Cardiac muscle cell (in vitro differentiated cells and primary cell): Measurements from ENCODE around the gene KLK14. TPM values are rescaled to one million over a fixed set of nuclear protein-coding genes. Genes with fewer than 3 reads are reported as not detected.

ENCODE experiments used
- DNase-seq, 2 donors: peaks; one replicate each; pipeline versions ENCODE4 v3.0.0 to v3.0.0-alpha.2; 2010 to 2017; ENCODE audit warnings: low read depth in 1 of 2, low spot score in 1 of 2
- H3K27ac ChIP-seq: fragments of 200-600 bp; sonication (generic); 2 replicates; pipeline ENCODE4 v1.5.1; 2016
- H3K27me3 ChIP-seq: fragments of 200-600 bp; sonication (generic); 2 replicates; pipeline ENCODE4 v1.6.0; 2016; ENCODE audit warnings: control low read depth
- H3K36me3 ChIP-seq: fragments of 200-600 bp; sonication (generic); 2 replicates; pipeline ENCODE4 v1.5.1; 2016; ENCODE audit warnings: control low read depth
- H3K4me1 ChIP-seq: fragments of 200-600 bp; sonication (generic); 2 replicates; pipeline ENCODE4 v1.8.1; 2017; ENCODE audit warnings: low read depth, mild to moderate bottlenecking, mixed run types
- H3K4me3 ChIP-seq: fragments of 200-600 bp; sonication (generic); 2 replicates; pipeline ENCODE4 v1.5.1; 2016; ENCODE audit warnings: mild to moderate bottlenecking
- H3K9me3 ChIP-seq: fragments of 200-600 bp; sonication (generic); 2 replicates; pipeline ENCODE4 v1.5.1; 2017; ENCODE audit warnings: low read depth, mild to moderate bottlenecking, control low read depth
- CTCF ChIP-seq: IDR thresholded peaks from 2 replicates; pipeline ENCODE4 v1.5.1; 2012; ENCODE audit warnings: low read depth, mild to moderate bottlenecking, low read length
- polyA plus RNA-seq: library from polyadenylated mRNA; unstranded; fragments of >200 nt; fragmentation: Nextera tagmentation; extraction: Ambion mirVana; gene quantifications from 2 replicates; pipeline ENCODE4 v1.2.1, GENCODE V29; 2016
- total RNA-seq: library from RNA; depleted of rRNA; stranded (reverse); fragments of >200 nt; gene quantifications from 2 replicates; pipeline ENCODE4 v1.2.3, GENCODE V29; 2016

The KLK14 gene
- total and polyA plus RNA-seq, 2 experiments from 2014 or later = 0.24 TPM; not detected in 1

GRCh38 chr19:51066393-51067186 lies 16.1 kb downstream of the KLK14 start:
- TF ChIP-seq CTCF = no peak
- Histone ChIP-seq H3K4me3 (no peak overlapping the region), H3K27me3 (peaks cover 15% of the 10 kb centered on the region), H3K4me1 (no peaks in the 10 kb centered on the region), H3K27ac (no peak overlapping the region), H3K9me3 (no peaks in the 10 kb centered on the region), H3K36me3 (no peaks in the 10 kb centered on the region)
- no peak for DNase-seq

GRCh38 chr19:51065221-51065960 lies 17.3 kb downstream of the KLK14 start:
- Histone ChIP-seq H3K9me3 (no peaks in the 10 kb centered on the region), H3K36me3 (no peaks in the 10 kb centered on the region), H3K27me3 (peaks cover 14% of the 10 kb centered on the region), H3K27ac (no peak overlapping the region), H3K4me1 (no peaks in the 10 kb centered on the region), H3K4me3 (peak overlapping the region; percentile 29)
- DNase-seq = peak in 1 of 2 donors; percentile 8
- TF ChIP-seq CTCF = no peak

- DNase-seq = peak; percentile 30 to 37
- no peak for TF ChIP-seq CTCF
- peaks cover 10% of the 10 kb centered on the region for H3K27me3 ChIP-seq
- no peak within 1 kb of the TSS for H3K27ac ChIP-seq
- H3K4me1 ChIP-seq = no peaks in the 10 kb centered on the region
- H3K36me3 ChIP-seq = no peaks in the 10 kb centered on the region
- no peaks in the 10 kb centered on the region for H3K9me3 ChIP-seq
- peak within 1 kb of the TSS; percentile 29 for H3K4me3 ChIP-seq
Measured at GRCh38 chr19:51064534-51065220, 18.0 kb downstream of the KLK14 start, which contains the start of gene KLK13. KLK13 (minus strand) TSS chr19:51065092; CDS start chr19:51065067, 25 bp downstream.

GRCh38 chr19:51063664-51064063 lies 19.0 kb downstream of the KLK14 start:
- H3K27ac ChIP-seq = no peak overlapping the region
- DNase-seq = no peak
- no peak overlapping the region for H3K4me3 ChIP-seq
- no peaks in the 10 kb centered on the region for H3K9me3 ChIP-seq
- H3K4me1 ChIP-seq = no peaks in the 10 kb centered on the region
- no peaks in the 10 kb centered on the region for H3K36me3 ChIP-seq
- H3K27me3 ChIP-seq = peaks cover 10% of the 10 kb centered on the region
- no peak for TF ChIP-seq CTCF

- Histone ChIP-seq H3K36me3 (no peaks in the 10 kb centered on the region), H3K27me3 (peaks cover 6% of the 10 kb centered on the region), H3K9me3 (no peaks in the 10 kb centered on the region), H3K27ac (no peak overlapping the region), H3K4me3 (no peak overlapping the region), H3K4me1 (no peaks in the 10 kb centered on the region)
- DNase-seq = no peak
- TF ChIP-seq CTCF = no peak
Measured at GRCh38 chr19:51060973-51061372, 21.7 kb downstream of the KLK14 start.
